ENCODE results near the gene LMX1A.
A peak's percentile ranks its signal among the peaks of the same experiment; 100 is the strongest.

LMX1A gene

GRCh38 chr1:165355977-165356811, at the start of gene LMX1A:
Gene LMX1A, minus strand, starts transcription at chr1:165356715. Its CDS starts 1,156 bp downstream, at chr1:165355559.
- Histone ChIP-seq H3K9ac (ENCODE audit: low read length in 5 of 5) (peak within 1 kb of the TSS in 1 of 5 donors; percentile 52), H3K4me3 (ENCODE audit: low read depth in 1 of 5, low read length in 5 of 5) (peak within 1 kb of the TSS; percentile 26 to 74 (median 66)), H3K9me3 (ENCODE audit: control insufficient read depth in 5 of 5, low read length in 5 of 5) (no peaks in the 10 kb centered on the region), H3K27ac (ENCODE audit: low read depth, low read length) (no peak within 1 kb of the TSS), H3K27me3 (ENCODE audit: control insufficient read depth in 5 of 5, insufficient read depth in 4 of 5, low read length in 5 of 5) (peaks cover 0 to 52% (median 30%) of the 10 kb centered on the region in 5 donors), H3K4me1 (ENCODE audit: control insufficient read depth in 5 of 5, insufficient read depth in 5 of 5, low read length in 5 of 5) (peaks cover 0 to 31% (median 21%) of the 10 kb centered on the region in 5 donors), H3K36me3 (ENCODE audit: control insufficient read depth in 5 of 5, insufficient read depth in 5 of 5, low read length in 5 of 5) (no peaks in the 10 kb centered on the region)

- Histone ChIP-seq H3K9ac (ENCODE audit: low read length in 5 of 5) (no peak overlapping the region), H3K4me1 (ENCODE audit: control insufficient read depth in 5 of 5, insufficient read depth in 5 of 5, low read length in 5 of 5) (peaks cover 0 to under 1% (median 0%) of the 10 kb centered on the region in 5 donors), H3K27ac (ENCODE audit: low read depth, low read length) (no peak overlapping the region), H3K9me3 (ENCODE audit: control insufficient read depth in 5 of 5, low read length in 5 of 5) (no peaks in the 10 kb centered on the region), H3K27me3 (ENCODE audit: control insufficient read depth in 5 of 5, insufficient read depth in 4 of 5, low read length in 5 of 5) (no peaks in the 10 kb centered on the region), H3K36me3 (ENCODE audit: control insufficient read depth in 5 of 5, insufficient read depth in 5 of 5, low read length in 5 of 5) (peaks cover 0 to 6% (median 0%) of the 10 kb centered on the region in 5 donors), H3K4me3 (ENCODE audit: low read depth in 1 of 5, low read length in 5 of 5) (no peak overlapping the region)
These were observed 47.4 kb upstream of the LMX1A start for GRCh38 chr1:165403835-165404482.

GRCh38 chr1:165402517-165403111, 46.1 kb upstream of the LMX1A start:
- H3K36me3 ChIP-seq (ENCODE audit: control insufficient read depth in 5 of 5, insufficient read depth in 5 of 5, low read length in 5 of 5) = peaks cover 0 to 3% (median 0%) of the 10 kb centered on the region in 5 donors
- no peak overlapping the region for H3K27ac ChIP-seq (ENCODE audit: low read depth, low read length)
- H3K4me1 ChIP-seq (ENCODE audit: control insufficient read depth in 5 of 5, insufficient read depth in 5 of 5, low read length in 5 of 5) = peaks cover 0 to 14% (median 2%) of the 10 kb centered on the region in 5 donors
- H3K4me3 ChIP-seq (ENCODE audit: low read depth in 1 of 5, low read length in 5 of 5) = no peak overlapping the region
- H3K9ac ChIP-seq (ENCODE audit: low read length in 5 of 5) = no peak overlapping the region
- H3K9me3 ChIP-seq (ENCODE audit: control insufficient read depth in 5 of 5, low read length in 5 of 5) = no peaks in the 10 kb centered on the region
- H3K27me3 ChIP-seq (ENCODE audit: control insufficient read depth in 5 of 5, insufficient read depth in 4 of 5, low read length in 5 of 5) = no peaks in the 10 kb centered on the region

- Histone ChIP-seq H3K4me1 (ENCODE audit: control insufficient read depth in 5 of 5, insufficient read depth in 5 of 5, low read length in 5 of 5) (peaks cover 0 to 25% (median 10%) of the 10 kb centered on the region in 5 donors), H3K36me3 (ENCODE audit: control insufficient read depth in 5 of 5, insufficient read depth in 5 of 5, low read length in 5 of 5) (no peaks in the 10 kb centered on the region), H3K27ac (ENCODE audit: low read depth, low read length) (peak overlapping the region; percentile 58), H3K27me3 (ENCODE audit: control insufficient read depth in 5 of 5, insufficient read depth in 4 of 5, low read length in 5 of 5) (peaks cover 0 to 8% (median 0%) of the 10 kb centered on the region in 5 donors), H3K4me3 (ENCODE audit: low read depth in 1 of 5, low read length in 5 of 5) (no peak overlapping the region), H3K9ac (ENCODE audit: low read length in 5 of 5) (no peak overlapping the region), H3K9me3 (ENCODE audit: control insufficient read depth in 5 of 5, low read length in 5 of 5) (no peaks in the 10 kb centered on the region)
These were observed 41.4 kb upstream of the LMX1A start for GRCh38 chr1:165397944-165398343.

GRCh38 chr1:165395901-165396300, 39.4 kb upstream of the LMX1A start:
- Histone ChIP-seq H3K4me3 (ENCODE audit: low read depth in 1 of 5, low read length in 5 of 5) (no peak overlapping the region), H3K27ac (ENCODE audit: low read depth, low read length) (no peak overlapping the region), H3K9ac (ENCODE audit: low read length in 5 of 5) (no peak overlapping the region), H3K9me3 (ENCODE audit: control insufficient read depth in 5 of 5, low read length in 5 of 5) (no peaks in the 10 kb centered on the region), H3K36me3 (ENCODE audit: control insufficient read depth in 5 of 5, insufficient read depth in 5 of 5, low read length in 5 of 5) (no peaks in the 10 kb centered on the region), H3K27me3 (ENCODE audit: control insufficient read depth in 5 of 5, insufficient read depth in 4 of 5, low read length in 5 of 5) (peaks cover 0 to 8% (median 3%) of the 10 kb centered on the region in 5 donors), H3K4me1 (ENCODE audit: control insufficient read depth in 5 of 5, insufficient read depth in 5 of 5, low read length in 5 of 5) (peaks cover 3 to 26% (median 12%) of the 10 kb centered on the region in 5 donors)

GRCh38 chr1:165395478-165395877, 39.0 kb upstream of the LMX1A start:
- Histone ChIP-seq H3K9me3 (ENCODE audit: control insufficient read depth in 5 of 5, low read length in 5 of 5) (no peaks in the 10 kb centered on the region), H3K4me3 (ENCODE audit: low read depth in 1 of 5, low read length in 5 of 5) (no peak overlapping the region), H3K27ac (ENCODE audit: low read depth, low read length) (no peak overlapping the region), H3K9ac (ENCODE audit: low read length in 5 of 5) (no peak overlapping the region), H3K27me3 (ENCODE audit: control insufficient read depth in 5 of 5, insufficient read depth in 4 of 5, low read length in 5 of 5) (peaks cover 0 to 8% (median 3%) of the 10 kb centered on the region in 5 donors), H3K4me1 (ENCODE audit: control insufficient read depth in 5 of 5, insufficient read depth in 5 of 5, low read length in 5 of 5) (peaks cover 3 to 26% (median 12%) of the 10 kb centered on the region in 5 donors), H3K36me3 (ENCODE audit: control insufficient read depth in 5 of 5, insufficient read depth in 5 of 5, low read length in 5 of 5) (no peaks in the 10 kb centered on the region)

- no peaks in the 10 kb centered on the region for H3K9me3 ChIP-seq (ENCODE audit: control insufficient read depth in 5 of 5, low read length in 5 of 5)
- no peaks in the 10 kb centered on the region for H3K36me3 ChIP-seq (ENCODE audit: control insufficient read depth in 5 of 5, insufficient read depth in 5 of 5, low read length in 5 of 5)
- H3K9ac ChIP-seq (ENCODE audit: low read length in 5 of 5) = no peak overlapping the region
- H3K4me3 ChIP-seq (ENCODE audit: low read depth in 1 of 5, low read length in 5 of 5) = peak overlapping the region; percentile 7 to 49 (median 40)
- no peak overlapping the region for H3K27ac ChIP-seq (ENCODE audit: low read depth, low read length)
- peaks cover 0 to 16% (median 7%) of the 10 kb centered on the region in 5 donors for H3K27me3 ChIP-seq (ENCODE audit: control insufficient read depth in 5 of 5, insufficient read depth in 4 of 5, low read length in 5 of 5)
- H3K4me1 ChIP-seq (ENCODE audit: control insufficient read depth in 5 of 5, insufficient read depth in 5 of 5, low read length in 5 of 5) = peaks cover 3 to 20% (median 12%) of the 10 kb centered on the region in 5 donors
These were observed 36.4 kb upstream of the LMX1A start for GRCh38 chr1:165392634-165393571.

- Histone ChIP-seq H3K27me3 (ENCODE audit: control insufficient read depth in 5 of 5, insufficient read depth in 4 of 5, low read length in 5 of 5) (peaks cover 0 to 11% (median 3%) of the 10 kb centered on the region in 5 donors), H3K36me3 (ENCODE audit: control insufficient read depth in 5 of 5, insufficient read depth in 5 of 5, low read length in 5 of 5) (no peaks in the 10 kb centered on the region), H3K4me1 (ENCODE audit: control insufficient read depth in 5 of 5, insufficient read depth in 5 of 5, low read length in 5 of 5) (peaks cover 3 to 24% (median 8%) of the 10 kb centered on the region in 5 donors), H3K9me3 (ENCODE audit: control insufficient read depth in 5 of 5, low read length in 5 of 5) (no peaks in the 10 kb centered on the region), H3K27ac (ENCODE audit: low read depth, low read length) (no peak overlapping the region), H3K4me3 (ENCODE audit: low read depth in 1 of 5, low read length in 5 of 5) (no peak overlapping the region), H3K9ac (ENCODE audit: low read length in 5 of 5) (no peak overlapping the region)
These were observed 33.1 kb upstream of the LMX1A start for GRCh38 chr1:165389609-165390008.

- H3K4me3 ChIP-seq (ENCODE audit: low read depth in 1 of 5, low read length in 5 of 5) = no peak overlapping the region
- peaks cover 11 to 25% (median 12%) of the 10 kb centered on the region in 5 donors for H3K4me1 ChIP-seq (ENCODE audit: control insufficient read depth in 5 of 5, insufficient read depth in 5 of 5, low read length in 5 of 5)
- H3K36me3 ChIP-seq (ENCODE audit: control insufficient read depth in 5 of 5, insufficient read depth in 5 of 5, low read length in 5 of 5) = no peaks in the 10 kb centered on the region
- H3K27me3 ChIP-seq (ENCODE audit: control insufficient read depth in 5 of 5, insufficient read depth in 4 of 5, low read length in 5 of 5) = peaks cover 0 to 11% (median 3%) of the 10 kb centered on the region in 5 donors
- H3K9me3 ChIP-seq (ENCODE audit: control insufficient read depth in 5 of 5, low read length in 5 of 5) = no peaks in the 10 kb centered on the region
- H3K27ac ChIP-seq (ENCODE audit: low read depth, low read length) = no peak overlapping the region
- no peak overlapping the region for H3K9ac ChIP-seq (ENCODE audit: low read length in 5 of 5)
These were observed 31.4 kb upstream of the LMX1A start for GRCh38 chr1:165387961-165388360.
